ENCODE measurements around the gene NF1.

DNA sequence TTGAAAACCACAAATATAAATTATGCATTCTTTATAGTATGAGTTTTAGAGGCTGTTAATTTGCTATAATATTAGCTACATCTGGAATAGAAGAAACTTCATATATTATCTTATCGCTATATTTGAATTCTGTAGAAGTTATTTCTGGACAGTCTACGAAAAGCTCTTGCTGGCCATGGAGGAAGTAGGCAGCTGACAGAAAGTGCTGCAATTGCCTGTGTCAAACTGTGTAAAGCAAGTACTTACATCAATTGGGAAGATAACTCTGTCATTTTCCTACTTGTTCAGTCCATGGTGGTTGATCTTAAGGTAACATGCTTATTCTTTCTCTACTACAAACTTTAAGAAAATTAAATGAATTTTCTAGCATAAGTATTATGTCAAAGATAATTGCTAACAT is 105.5 kb downstream of the NF1 start:
- TF ChIP-seq, protein P1, sequence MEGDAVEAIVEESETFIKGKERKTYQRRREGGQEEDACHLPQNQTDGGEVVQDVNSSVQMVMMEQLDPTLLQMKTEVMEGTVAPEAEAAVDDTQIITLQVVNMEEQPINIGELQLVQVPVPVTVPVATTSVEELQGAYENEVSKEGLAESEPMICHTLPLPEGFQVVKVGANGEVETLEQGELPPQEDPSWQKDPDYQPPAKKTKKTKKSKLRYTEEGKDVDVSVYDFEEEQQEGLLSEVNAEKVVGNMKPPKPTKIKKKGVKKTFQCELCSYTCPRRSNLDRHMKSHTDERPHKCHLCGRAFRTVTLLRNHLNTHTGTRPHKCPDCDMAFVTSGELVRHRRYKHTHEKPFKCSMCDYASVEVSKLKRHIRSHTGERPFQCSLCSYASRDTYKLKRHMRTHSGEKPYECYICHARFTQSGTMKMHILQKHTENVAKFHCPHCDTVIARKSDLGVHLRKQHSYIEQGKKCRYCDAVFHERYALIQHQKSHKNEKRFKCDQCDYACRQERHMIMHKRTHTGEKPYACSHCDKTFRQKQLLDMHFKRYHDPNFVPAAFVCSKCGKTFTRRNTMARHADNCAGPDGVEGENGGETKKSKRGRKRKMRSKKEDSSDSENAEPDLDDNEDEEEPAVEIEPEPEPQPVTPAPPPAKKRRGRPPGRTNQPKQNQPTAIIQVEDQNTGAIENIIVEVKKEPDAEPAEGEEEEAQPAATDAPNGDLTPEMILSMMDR (IDR thresholded peaks at IDR 0.05): no peak
- TF ChIP-seq POLR2A (IDR thresholded peaks at IDR 0.05) (no peak), POLR2AphosphoS5 (IDR thresholded peaks at IDR 0.05; ENCODE audit: insufficient read depth in 1 of 2, low read depth in 1 of 2) (no peak)
